Coronary artery (tissue), 2 donors: Measurements from ENCODE around the gene EXOC3.

Source experiments
- DNase-seq: peaks from one replicate; pipeline ENCODE4 v3.0.0-alpha.2; 2017; ENCODE audit warnings: low spot score
- H3K27ac ChIP-seq, 2 donors: fragments of 200-600 bp; sonication (generic); one replicate each; pipeline ENCODE4 v1.5.1; 2016 to 2019
- H3K4me3 ChIP-seq: fragments of 200-600 bp; sonication (generic); 2 replicates; pipeline ENCODE4 v1.5.1; 2016; ENCODE audit warnings: mild to moderate bottlenecking, moderate library complexity
- TF ChIP-seq, protein P1 (sequence below): fragments of 200-600 bp; sonication (generic); IDR thresholded peaks from one replicate; pipeline ENCODE4 v1.5.1; 2019; ENCODE audit warnings: antibody characterized with exemption

The EXOC3 gene

DNA sequence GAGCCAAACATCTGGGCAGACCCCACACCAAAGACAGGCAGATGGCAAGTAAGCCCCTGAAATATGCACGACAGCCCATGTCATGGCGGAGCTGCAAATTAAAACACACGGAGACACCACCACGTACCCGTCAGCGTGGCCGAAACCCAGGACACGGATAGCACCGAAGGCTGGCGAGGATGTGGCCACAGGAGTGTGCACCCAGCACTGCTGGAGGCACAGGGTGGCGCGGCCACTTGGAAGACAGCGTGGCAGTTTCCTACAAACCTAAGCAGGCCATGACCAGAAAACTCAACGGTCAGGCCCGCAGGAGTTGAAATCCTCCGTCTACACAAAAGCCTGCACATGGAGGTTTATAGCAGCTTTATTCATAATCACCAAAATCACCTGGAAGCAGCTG is 68.5 kb downstream of the EXOC3 start:
- Histone ChIP-seq H3K4me3 (no peak overlapping the region), H3K27ac (no peak overlapping the region)
- no peak for DNase-seq
- TF ChIP-seq, protein P1, sequence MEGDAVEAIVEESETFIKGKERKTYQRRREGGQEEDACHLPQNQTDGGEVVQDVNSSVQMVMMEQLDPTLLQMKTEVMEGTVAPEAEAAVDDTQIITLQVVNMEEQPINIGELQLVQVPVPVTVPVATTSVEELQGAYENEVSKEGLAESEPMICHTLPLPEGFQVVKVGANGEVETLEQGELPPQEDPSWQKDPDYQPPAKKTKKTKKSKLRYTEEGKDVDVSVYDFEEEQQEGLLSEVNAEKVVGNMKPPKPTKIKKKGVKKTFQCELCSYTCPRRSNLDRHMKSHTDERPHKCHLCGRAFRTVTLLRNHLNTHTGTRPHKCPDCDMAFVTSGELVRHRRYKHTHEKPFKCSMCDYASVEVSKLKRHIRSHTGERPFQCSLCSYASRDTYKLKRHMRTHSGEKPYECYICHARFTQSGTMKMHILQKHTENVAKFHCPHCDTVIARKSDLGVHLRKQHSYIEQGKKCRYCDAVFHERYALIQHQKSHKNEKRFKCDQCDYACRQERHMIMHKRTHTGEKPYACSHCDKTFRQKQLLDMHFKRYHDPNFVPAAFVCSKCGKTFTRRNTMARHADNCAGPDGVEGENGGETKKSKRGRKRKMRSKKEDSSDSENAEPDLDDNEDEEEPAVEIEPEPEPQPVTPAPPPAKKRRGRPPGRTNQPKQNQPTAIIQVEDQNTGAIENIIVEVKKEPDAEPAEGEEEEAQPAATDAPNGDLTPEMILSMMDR: no peak

DNA sequence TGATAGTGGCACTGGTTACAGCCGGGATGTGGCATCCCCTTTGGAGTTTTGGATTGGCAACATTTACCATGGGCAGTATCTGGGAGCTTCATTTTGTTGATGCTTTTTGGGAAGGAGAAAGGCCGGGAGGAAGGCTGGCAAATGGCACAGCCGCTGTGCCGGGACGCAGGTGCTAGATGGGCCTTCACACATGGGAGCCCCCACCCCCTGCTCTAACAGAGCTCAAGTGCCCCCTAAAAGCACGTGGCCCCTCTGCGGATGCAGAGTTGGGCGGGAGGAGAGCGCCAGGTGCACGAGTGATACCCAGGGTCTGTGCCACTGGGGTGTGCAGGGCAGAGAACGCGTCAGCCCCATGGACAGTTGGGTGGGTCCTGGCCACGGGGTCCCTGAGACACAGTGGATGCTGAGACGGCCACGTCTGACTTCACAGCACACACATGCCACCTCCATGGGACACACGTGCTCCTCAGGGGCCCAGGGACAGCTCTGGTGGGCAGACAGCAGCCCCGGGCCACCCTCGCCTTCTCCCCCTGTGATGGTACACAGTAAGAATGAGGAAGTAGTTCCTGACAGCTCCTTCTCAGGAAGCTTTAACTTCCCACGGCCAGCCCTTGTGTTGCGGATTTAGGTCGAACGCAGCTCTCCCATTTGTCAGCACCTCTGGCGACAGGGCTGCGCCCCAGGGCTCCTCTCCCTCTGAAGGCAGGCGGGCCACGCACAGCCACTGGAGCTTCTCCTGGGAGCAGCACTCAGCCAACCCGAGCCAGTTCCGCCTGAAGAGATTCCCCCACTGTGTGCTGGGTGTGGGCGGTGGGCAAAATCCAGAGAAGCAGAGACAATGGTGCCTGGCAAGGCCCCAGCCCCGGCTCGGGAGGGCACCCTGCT is 70.5 kb downstream of the EXOC3 start:
- Histone ChIP-seq H3K4me3 (no peak overlapping the region), H3K27ac (no peak overlapping the region)
- TF ChIP-seq, protein P1: no peak
- no peak for DNase-seq

DNA sequence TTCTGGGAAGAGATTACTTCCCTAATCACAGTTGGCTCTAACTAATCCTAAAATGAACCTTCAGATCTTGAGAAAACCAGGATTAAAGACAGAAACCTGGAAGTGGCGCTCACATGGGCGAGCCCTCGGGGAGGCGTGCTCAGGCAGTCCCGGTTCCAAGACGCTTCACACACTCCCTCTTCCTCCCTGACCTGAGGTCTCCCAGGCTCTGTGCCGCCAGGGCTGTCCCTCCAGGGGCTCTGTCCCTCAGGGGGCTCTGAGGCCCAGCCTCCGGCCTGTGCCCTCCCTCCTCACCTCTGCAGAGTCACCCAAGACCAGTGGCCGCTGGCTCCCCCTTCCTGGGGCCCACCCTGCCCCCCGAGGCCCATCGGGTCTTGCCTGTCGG is 71.1 kb downstream of the EXOC3 start:
- no peak overlapping the region for H3K27ac ChIP-seq
- no peak overlapping the region for H3K4me3 ChIP-seq
- TF ChIP-seq, protein P1: no peak
- DNase-seq: no peak

DNA sequence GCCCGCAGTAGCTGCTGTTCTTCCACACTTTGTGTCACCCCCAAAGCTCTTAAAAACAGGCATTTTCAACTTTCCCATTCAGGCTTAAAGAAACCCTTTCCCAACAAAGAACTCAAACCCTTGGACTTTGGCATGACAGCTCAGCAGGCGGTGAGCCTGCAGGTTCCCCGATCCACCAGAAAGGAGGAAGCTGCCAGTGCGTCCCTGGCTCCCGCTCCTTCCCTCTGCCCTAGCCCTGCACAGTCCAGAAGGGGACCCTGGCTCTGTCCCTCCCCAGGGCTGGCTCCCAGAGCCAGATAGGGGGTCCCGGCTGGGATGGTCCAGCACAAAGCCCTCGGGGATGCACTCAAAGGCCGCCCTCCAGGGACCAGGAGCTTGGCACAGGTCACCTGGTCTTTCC is 71.7 kb downstream of the EXOC3 start:
- no peak overlapping the region for H3K27ac ChIP-seq

DNA sequence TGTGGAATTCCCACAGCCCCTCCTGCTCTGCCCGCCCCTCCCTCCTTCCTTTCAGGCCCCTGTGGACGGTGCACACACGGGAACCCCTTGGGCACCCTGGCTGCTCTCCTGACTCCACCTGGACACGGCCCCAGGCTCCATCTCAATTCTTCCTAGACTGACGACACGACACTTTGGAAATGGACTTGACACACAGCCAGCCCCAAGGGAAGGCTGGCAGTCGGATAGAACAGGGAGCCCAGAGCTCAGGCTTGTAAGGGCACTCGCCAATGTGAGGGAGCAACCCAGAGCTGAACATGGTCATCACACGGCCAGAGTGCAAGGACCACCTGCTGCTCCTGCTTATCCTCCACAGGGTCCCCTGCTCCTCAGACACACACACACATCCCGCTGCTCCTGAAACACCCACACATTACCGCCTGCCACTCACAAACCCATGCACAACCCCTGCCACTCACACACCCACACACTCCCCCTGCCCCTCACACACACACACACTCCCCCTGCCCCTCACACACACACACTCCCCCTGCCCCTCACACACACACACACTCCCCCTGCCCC is 72.4 kb downstream of the EXOC3 start:
- no peak for DNase-seq
- Histone ChIP-seq H3K4me3 (no peak overlapping the region), H3K27ac (no peak overlapping the region)
- TF ChIP-seq, protein P1: no peak

More for the DNA sequence above, 71.7 kb downstream of the EXOC3 start:
- H3K4me3 ChIP-seq: no peak overlapping the region
- no peak for DNase-seq
- TF ChIP-seq, protein P1: no peak

DNA sequence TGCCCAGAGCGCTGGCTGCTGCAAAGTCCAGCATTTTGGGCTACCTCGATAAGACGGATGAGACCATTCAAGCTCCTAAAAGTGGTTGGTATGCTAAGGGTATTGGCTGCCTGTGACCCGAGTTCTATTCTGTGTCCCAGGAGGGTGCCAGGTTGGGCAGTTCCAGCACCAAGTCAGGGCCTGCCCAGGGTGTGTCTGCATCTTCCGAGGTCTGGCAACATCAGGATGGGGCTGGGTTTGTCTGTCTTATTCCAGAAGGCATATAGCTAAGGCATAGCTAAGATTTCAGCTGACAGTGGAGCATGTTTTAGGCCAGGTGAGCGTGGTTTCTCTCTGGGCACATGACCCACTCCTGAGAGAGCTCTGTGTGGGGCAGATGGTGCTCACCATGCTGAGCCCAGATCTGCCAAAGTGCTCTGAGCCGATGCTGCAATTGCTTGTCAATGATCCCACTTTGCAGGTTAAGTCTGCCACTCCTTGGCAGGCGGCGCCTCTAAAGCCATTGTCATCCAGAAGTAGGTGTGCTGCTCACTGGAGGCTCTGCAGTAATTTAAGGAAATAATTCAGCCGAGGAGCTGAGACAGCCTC is 73.5 kb downstream of the EXOC3 start:
- no peak for DNase-seq

More for the DNA sequence above, 73.5 kb downstream of the EXOC3 start:
- TF ChIP-seq, protein P1: no peak
- H3K27ac ChIP-seq: no peak overlapping the region
- no peak overlapping the region for H3K4me3 ChIP-seq
